GM23248 (cell line): ENCODE data around the gene SGO1. TPM values are rescaled to one million over a fixed set of nuclear protein-coding genes. Genes with fewer than 3 reads are reported as not detected.

Source experiments
- DNase-seq: peaks from one replicate; pipeline ENCODE4 v3.0.0-alpha.2; 2015
- H2AFZ ChIP-seq: fragments of 200-600 bp; sonication (generic); 2 replicates; pipeline ENCODE4 v1.6.1; 2016; ENCODE audit warnings: antibody characterized with exemption
- H3F3A ChIP-seq: fragments of 200-600 bp; sonication (generic); 2 replicates; pipeline ENCODE4 v1.6.1; 2016; ENCODE audit warnings: mild to moderate bottlenecking, antibody characterized with exemption, mixed run types; ENCODE audit not compliant: insufficient read depth
- H3K27ac ChIP-seq: fragments of 200-600 bp; sonication (generic); 2 replicates; pipeline ENCODE4 v1.5.1; 2016; ENCODE audit warnings: mild to moderate bottlenecking
- H3K27me3 ChIP-seq: fragments of 200-600 bp; sonication (generic); replicated peaks from 2 replicates; pipeline ENCODE4 v1.6.1; 2016; ENCODE audit warnings: mild to moderate bottlenecking; ENCODE audit not compliant: insufficient read depth
- H3K36me3 ChIP-seq: fragments of 200-600 bp; sonication (generic); 2 replicates; pipeline ENCODE4 v1.6.1; 2016; ENCODE audit warnings: low read depth, mild to moderate bottlenecking
- H3K4me1 ChIP-seq: fragments of 200-600 bp; sonication (generic); 2 replicates; pipeline ENCODE4 v1.6.1; 2016; ENCODE audit warnings: mild to moderate bottlenecking; ENCODE audit not compliant: insufficient read depth
- H3K4me2 ChIP-seq: fragments of 200-600 bp; sonication (generic); one replicate; pipeline ENCODE4 v1.6.1; 2016; ENCODE audit warnings: mild to moderate bottlenecking; ENCODE audit not compliant: unreplicated experiment
- H3K4me3 ChIP-seq: fragments of 200-600 bp; sonication (generic); 2 replicates; pipeline ENCODE4 v1.5.1; 2016; ENCODE audit warnings: mild to moderate bottlenecking
- H3K79me2 ChIP-seq: fragments of 200-600 bp; sonication (generic); 2 replicates; pipeline ENCODE4 v1.6.1; 2016; ENCODE audit warnings: mild to moderate bottlenecking; ENCODE audit not compliant: insufficient read depth
- H3K9ac ChIP-seq: fragments of 200-600 bp; sonication (generic); 2 replicates; pipeline ENCODE4 v1.6.1; 2016; ENCODE audit warnings: mild to moderate bottlenecking
- H3K9me2 ChIP-seq: fragments of 200-600 bp; sonication (generic); 2 replicates; pipeline ENCODE4 v1.6.1; 2016; ENCODE audit warnings: mixed run types, mild to moderate bottlenecking, moderate library complexity; ENCODE audit not compliant: insufficient read depth
- H3K9me3 ChIP-seq: fragments of 200-600 bp; sonication (generic); one replicate; pipeline ENCODE4 v1.6.1; 2017; ENCODE audit warnings: low read depth
- H4K20me1 ChIP-seq: fragments of 200-600 bp; sonication (generic); 2 replicates; pipeline ENCODE4 v1.6.0; 2016; ENCODE audit not compliant: insufficient read depth
- EZH2 ChIP-seq: fragments of 200-600 bp; sonication (generic); IDR thresholded peaks from 2 replicates; pipeline ENCODE4 v1.6.1; 2018; ENCODE audit warnings: antibody characterized with exemption, mild to moderate bottlenecking; ENCODE audit not compliant: insufficient read depth, poor library complexity, severe bottlenecking
- EZH2phosphoT487 ChIP-seq: fragments of 200-600 bp; sonication (generic); IDR thresholded peaks from 2 replicates; pipeline ENCODE4 v1.6.1; 2018; ENCODE audit warnings: antibody characterized with exemption, moderate library complexity, mild to moderate bottlenecking, low read depth; ENCODE audit not compliant: insufficient read depth
- WGBS, 2 experiments: methylation state at CpG; one replicate each; pipeline ENCODE4 v1.1.6; 2015 to 2017; ENCODE audit warnings: low lambda C conversion rate in 2 of 2, low coverage in 1 of 2; ENCODE audit errors: missing lambda C conversion rate in 2 of 2; 5-methylcytosine and 5-hydroxymethylcytosine counted together
- in situ Hi-C: fragments of 300-500 bp; cut with MboI; formaldehyde crosslinking; loops from 2 replicates; pipeline ENCODE4 v1.15.0; 2020
- polyA plus RNA-seq: library from polyadenylated mRNA; unstranded; fragments of >200 nt; fragmentation: Nextera tagmentation; extraction: Ambion mirVana; gene quantifications from 2 replicates; pipeline ENCODE4 v1.2.1, GENCODE V29; 2016
- total RNA-seq: library from RNA; depleted of rRNA; stranded (reverse); fragments of >200 nt; shearing (Covaris generic); gene quantifications from 2 replicates; pipeline ENCODE4 v1.2.3, GENCODE V29; 2014

The SGO1 gene
- total and polyA plus RNA-seq, 2 experiments from 2014 or later: 5.7 to 6.6 TPM

DNA sequence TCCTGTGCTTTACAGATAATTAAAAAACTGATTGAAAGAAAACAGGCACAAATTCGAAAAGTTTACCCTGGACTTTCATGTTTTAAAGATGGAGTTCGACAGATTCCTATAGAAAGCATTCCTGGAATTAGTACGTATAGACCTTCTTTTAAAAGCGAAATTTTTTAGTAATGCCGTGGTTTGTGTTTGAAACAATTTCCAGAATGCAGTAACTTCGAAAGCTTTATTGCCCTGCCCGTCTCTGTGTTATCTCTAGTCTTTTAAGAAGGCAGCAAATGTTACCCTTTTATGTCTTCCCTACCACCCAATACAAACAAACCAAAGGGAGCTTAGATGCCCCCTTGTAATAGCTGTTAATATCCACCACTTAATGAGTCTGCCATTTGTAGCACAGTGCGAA is 39.7 kb downstream of the SGO1 start:
- Histone ChIP-seq H3K9me3 (no peaks in the 10 kb centered on the region), H2AFZ (no peak overlapping the region), H3K36me3 (no peaks in the 10 kb centered on the region), H3K9me2 (no peaks in the 10 kb centered on the region), H3K4me2 (no peak overlapping the region), H4K20me1 (no peaks in the 10 kb centered on the region), H3K79me2 (no peaks in the 10 kb centered on the region), H3F3A (no peaks in the 10 kb centered on the region), H3K4me1 (no peaks in the 10 kb centered on the region), H3K4me3 (no peak overlapping the region), H3K9ac (no peak overlapping the region), H3K27me3 (no peaks in the 10 kb centered on the region), H3K27ac (no peak overlapping the region)
- 96 to 97% methylated on average over 8 of the region's 8 CpGs for WGBS, 2 experiments
- in situ Hi-C loops: no loop called here
- TF ChIP-seq EZH2 (no peak), EZH2phosphoT487 (no peak)
- DNase-seq: no peak

DNA sequence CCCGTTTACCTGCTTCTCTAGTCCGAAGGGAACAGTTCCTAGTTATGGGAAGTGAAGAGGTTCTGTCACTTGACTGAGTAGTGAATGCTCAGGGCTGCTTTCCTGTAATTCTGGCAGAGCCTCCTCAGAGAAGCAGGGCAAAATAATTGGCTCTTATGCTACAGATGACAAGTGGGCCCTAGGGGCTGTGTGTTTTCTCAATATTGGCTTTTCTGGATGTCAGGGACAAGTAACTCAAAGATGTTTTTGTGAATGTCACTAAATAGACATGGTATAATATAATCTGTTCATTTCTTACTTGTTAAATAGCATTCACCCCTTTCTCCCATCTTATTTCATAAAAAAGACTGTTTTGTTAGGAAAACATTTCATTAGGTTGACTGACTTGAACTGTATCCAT is 40.1 kb downstream of the SGO1 start:
- TF ChIP-seq EZH2phosphoT487 (no peak), EZH2 (no peak)
- H3K9me3 ChIP-seq: no peaks in the 10 kb centered on the region
- H3K36me3 ChIP-seq: no peaks in the 10 kb centered on the region
- H3K4me1 ChIP-seq: no peaks in the 10 kb centered on the region
- WGBS, 2 experiments: 92 to 95% methylated on average over 2 of the region's 2 CpGs
- no peak overlapping the region for H3K27ac ChIP-seq
- H3K27me3 ChIP-seq: no peaks in the 10 kb centered on the region
- in situ Hi-C loops: no loop called here
- H3K9ac ChIP-seq: no peak overlapping the region
- no peak overlapping the region for H3K4me3 ChIP-seq
- H3F3A ChIP-seq: no peaks in the 10 kb centered on the region
- no peak overlapping the region for H3K4me2 ChIP-seq
- no peaks in the 10 kb centered on the region for H3K79me2 ChIP-seq
- DNase-seq: no peak
- no peak overlapping the region for H2AFZ ChIP-seq
- no peaks in the 10 kb centered on the region for H4K20me1 ChIP-seq
- no peaks in the 10 kb centered on the region for H3K9me2 ChIP-seq

DNA sequence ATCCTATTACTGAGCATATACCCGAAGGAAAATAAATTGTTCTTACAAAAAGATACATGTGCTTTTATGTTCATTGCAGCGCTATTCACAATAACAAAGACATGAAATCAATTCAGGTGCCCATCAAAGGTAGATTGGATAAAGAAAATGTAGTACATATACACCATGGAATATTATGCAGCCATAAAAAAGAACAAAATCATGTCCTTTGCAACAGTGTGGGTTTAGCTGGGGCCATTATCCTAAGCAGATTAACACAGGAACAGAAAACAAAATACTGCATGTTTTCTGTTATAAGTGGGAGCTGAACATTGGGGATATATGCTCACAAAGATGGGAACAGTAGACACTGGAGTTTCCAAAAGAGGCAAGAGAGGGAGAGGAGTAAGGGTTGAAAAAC is 42.5 kb downstream of the SGO1 start:
- TF ChIP-seq EZH2phosphoT487: no peak
- TF ChIP-seq EZH2: no peak
- in situ Hi-C loops: no loop called here
- no peak overlapping the region for H3K27ac ChIP-seq
- H4K20me1 ChIP-seq: no peaks in the 10 kb centered on the region
- no peaks in the 10 kb centered on the region for H3F3A ChIP-seq
- H3K79me2 ChIP-seq: no peaks in the 10 kb centered on the region
- H3K4me2 ChIP-seq: no peak overlapping the region
- H2AFZ ChIP-seq: no peak overlapping the region
- no peak for DNase-seq
- no peaks in the 10 kb centered on the region for H3K27me3 ChIP-seq
- no peaks in the 10 kb centered on the region for H3K9me3 ChIP-seq
- H3K4me3 ChIP-seq: no peak overlapping the region
- no peaks in the 10 kb centered on the region for H3K9me2 ChIP-seq
- no peak overlapping the region for H3K9ac ChIP-seq
- H3K36me3 ChIP-seq: no peaks in the 10 kb centered on the region
- no peaks in the 10 kb centered on the region for H3K4me1 ChIP-seq
- WGBS, 2 experiments: 97 to 98% methylated on average over 2 of the region's 2 CpGs

DNA sequence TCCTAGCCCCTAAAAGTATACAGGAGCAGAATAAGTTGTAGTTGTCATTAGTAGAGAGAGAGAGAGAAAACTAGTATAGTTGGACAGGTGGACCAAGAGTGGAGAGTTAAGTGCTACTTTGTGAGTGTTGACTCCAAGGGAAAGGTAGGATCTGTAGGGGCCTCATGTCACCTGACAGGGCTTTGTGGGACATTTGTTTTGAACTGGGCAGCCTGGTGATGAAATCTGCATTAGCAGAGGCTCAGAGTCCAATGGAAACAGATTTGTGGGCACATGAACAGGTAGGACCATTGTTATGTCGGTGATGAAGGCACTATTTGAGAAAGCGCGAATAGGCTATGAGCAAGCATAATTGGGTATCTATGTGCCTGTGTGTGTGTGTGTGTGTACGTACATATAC is 43.5 kb downstream of the SGO1 start:
- DNase-seq: no peak
- Histone ChIP-seq H3K27ac (no peak overlapping the region), H3K9me2 (no peaks in the 10 kb centered on the region), H3F3A (no peaks in the 10 kb centered on the region), H2AFZ (no peak overlapping the region), H3K36me3 (no peaks in the 10 kb centered on the region), H3K79me2 (no peaks in the 10 kb centered on the region), H3K9me3 (no peaks in the 10 kb centered on the region), H3K4me1 (no peaks in the 10 kb centered on the region), H3K4me3 (no peak overlapping the region), H3K4me2 (no peak overlapping the region), H4K20me1 (no peaks in the 10 kb centered on the region), H3K9ac (no peak overlapping the region), H3K27me3 (no peaks in the 10 kb centered on the region)
- in situ Hi-C loops: no loop called here
- no peak for TF ChIP-seq EZH2phosphoT487
- no peak for TF ChIP-seq EZH2
- WGBS, 2 experiments: 96% methylated on average over 4 of the region's 4 CpGs

DNA sequence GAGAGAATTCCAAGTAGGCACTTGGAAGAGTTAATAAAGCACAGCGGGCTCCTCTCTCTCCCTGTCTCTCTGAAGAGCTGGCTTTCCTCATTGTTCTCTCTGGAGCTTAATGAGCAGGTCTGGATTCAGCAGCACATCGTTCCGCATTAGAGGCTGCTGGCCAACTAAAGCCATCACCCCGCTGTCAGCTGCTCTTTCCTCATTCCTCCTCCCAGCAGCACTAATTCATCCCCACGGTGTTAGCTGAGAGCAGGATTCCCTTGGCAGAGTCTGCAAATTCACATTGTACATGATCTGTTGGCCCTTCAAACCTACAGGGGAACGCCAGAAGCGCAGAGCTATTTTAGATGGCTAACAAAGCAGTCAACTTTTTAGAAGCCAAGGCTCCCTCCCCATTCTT is 44.2 kb downstream of the SGO1 start:
- H3K27me3 ChIP-seq: no peaks in the 10 kb centered on the region
- no peak overlapping the region for H3K9ac ChIP-seq
- 22 to 23% methylated on average over 7 of the region's 7 CpGs for WGBS, 2 experiments
- H3K9me3 ChIP-seq: no peaks in the 10 kb centered on the region
- no peak overlapping the region for H3K4me2 ChIP-seq
- DNase-seq: peak; percentile 4
- in situ Hi-C loops: no loop called here
- no peak for TF ChIP-seq EZH2phosphoT487
- TF ChIP-seq EZH2: no peak
- no peaks in the 10 kb centered on the region for H4K20me1 ChIP-seq
- H3K27ac ChIP-seq: no peak overlapping the region
- no peaks in the 10 kb centered on the region for H3K4me1 ChIP-seq
- no peak overlapping the region for H2AFZ ChIP-seq
- no peak overlapping the region for H3K4me3 ChIP-seq
- no peaks in the 10 kb centered on the region for H3K36me3 ChIP-seq
- no peaks in the 10 kb centered on the region for H3F3A ChIP-seq
- H3K79me2 ChIP-seq: no peaks in the 10 kb centered on the region
- no peaks in the 10 kb centered on the region for H3K9me2 ChIP-seq
